Coronary artery (tissue), 2 donors: ENCODE measurements around the gene UTP25.

Experiments used
- DNase-seq: peaks from one replicate; pipeline ENCODE4 v3.0.0-alpha.2; 2017; ENCODE audit warnings: low spot score
- H3K27ac ChIP-seq, 2 donors: fragments of 200-600 bp; sonication (generic); one replicate each; pipeline ENCODE4 v1.5.1; 2016 to 2019
- H3K4me3 ChIP-seq: fragments of 200-600 bp; sonication (generic); 2 replicates; pipeline ENCODE4 v1.5.1; 2016; ENCODE audit warnings: mild to moderate bottlenecking, moderate library complexity
- CTCF ChIP-seq: fragments of 200-600 bp; sonication (generic); IDR thresholded peaks from one replicate; pipeline ENCODE4 v1.5.1; 2019; ENCODE audit warnings: antibody characterized with exemption

Gene UTP25

GRCh38 chr1:209800984-209801834 is 26.6 kb upstream of the UTP25 start:
- Histone ChIP-seq H3K4me3 (no peak overlapping the region), H3K27ac (peak overlapping the region in 1 of 2 donors; percentile 8)
- DNase-seq, result no peak
- no peak for TF ChIP-seq CTCF

- H3K4me3 ChIP-seq, result no peak overlapping the region
- no peak for DNase-seq
- no peak overlapping the region for H3K27ac ChIP-seq
- no peak for TF ChIP-seq CTCF
Measured at GRCh38 chr1:209802117-209802779, 25.5 kb upstream of the UTP25 start.

GRCh38 chr1:209802780-209803152 is 25.0 kb upstream of the UTP25 start:
- TF ChIP-seq CTCF, result no peak
- no peak for DNase-seq
- no peak overlapping the region for H3K27ac ChIP-seq
- no peak overlapping the region for H3K4me3 ChIP-seq

- TF ChIP-seq CTCF, result no peak
- Histone ChIP-seq H3K4me3 (no peak overlapping the region), H3K27ac (no peak overlapping the region)
- DNase-seq, result no peak
Measured at GRCh38 chr1:209803568-209803967, 24.2 kb upstream of the UTP25 start.

- Histone ChIP-seq H3K27ac (peak overlapping the region in 1 of 2 donors; percentile 32), H3K4me3 (peak overlapping the region; percentile 66)
- DNase-seq, result no peak
- TF ChIP-seq CTCF, result no peak
Measured at GRCh38 chr1:209805341-209805781, 22.4 kb upstream of the UTP25 start.

GRCh38 chr1:209805875-209806760 is 21.7 kb upstream of the UTP25 start, which contains the start of gene IRF6:
TSS of gene IRF6 (minus strand) at chr1:209806142. CDS start at chr1:209801413, 4,729 bp downstream.
- H3K4me3 ChIP-seq, result peak within 1 kb of the TSS; percentile 66
- H3K27ac ChIP-seq, result peak within 1 kb of the TSS in 1 of 2 donors; percentile 32
- no peak for DNase-seq
- TF ChIP-seq CTCF, result no peak
